GM21515 (cell line): Measurements from ENCODE around the gene CUL2.

ENCODE experiments used
- ATAC-seq: cut with Tn5 transposase; IDR thresholded peaks from one replicate; pipeline ENCODE4 v1.9.1; 2021; ENCODE audit not compliant: unreplicated experiment

Gene CUL2

GRCh38 chr10:35090162-35090954, at the start of gene CUL2:
TSS of gene CUL2 (minus strand) at chr10:35090341. CDS start at chr10:35071317, 19,024 bp downstream.
- ATAC-seq: peak; percentile 95

- peak; percentile 49 for ATAC-seq
Observed at GRCh38 chr10:35136263-35136815, 46.2 kb upstream of the CUL2 start.

GRCh38 chr10:35135861-35136260, 45.7 kb upstream of the CUL2 start:
- no peak for ATAC-seq

- ATAC-seq: no peak
Observed at GRCh38 chr10:35133586-35133985, 43.4 kb upstream of the CUL2 start.

- no peak for ATAC-seq
Observed at GRCh38 chr10:35132727-35133126, 42.6 kb upstream of the CUL2 start.

- no peak for ATAC-seq
Observed at GRCh38 chr10:35130663-35131062, 40.5 kb upstream of the CUL2 start.

GRCh38 chr10:35129185-35129674, 39.1 kb upstream of the CUL2 start:
- ATAC-seq: no peak

- ATAC-seq: peak; percentile 4
Observed at GRCh38 chr10:35127289-35127891, 37.2 kb upstream of the CUL2 start.

- peak; percentile 77 for ATAC-seq
Observed at GRCh38 chr10:35126530-35127288, 36.6 kb upstream of the CUL2 start, which contains the start of gene CREM. TSS of gene CREM (plus strand) at chr10:35126846. CDS start at chr10:35137836, 10,990 bp downstream.

GRCh38 chr10:35126062-35126529, 36.0 kb upstream of the CUL2 start:
- no peak for ATAC-seq

GRCh38 chr10:35124540-35124939, 34.4 kb upstream of the CUL2 start:
- no peak for ATAC-seq

GRCh38 chr10:35119378-35119777, 29.2 kb upstream of the CUL2 start:
- ATAC-seq: no peak

GRCh38 chr10:35112571-35112970, 22.4 kb upstream of the CUL2 start:
- ATAC-seq: no peak

GRCh38 chr10:35103882-35104281, 13.7 kb upstream of the CUL2 start:
- ATAC-seq: no peak

GRCh38 chr10:35097510-35097909, 7.4 kb upstream of the CUL2 start:
- no peak for ATAC-seq

- ATAC-seq: no peak
Observed at GRCh38 chr10:35096312-35096711, 6.2 kb upstream of the CUL2 start.

- ATAC-seq: no peak
Observed at GRCh38 chr10:35092851-35093250, 2.7 kb upstream of the CUL2 start.

GRCh38 chr10:35091994-35092790, 2.1 kb upstream of the CUL2 start:
- no peak for ATAC-seq

- ATAC-seq: peak; percentile 35
Observed at GRCh38 chr10:35089611-35090161, 455 bp downstream of the CUL2 start.

GRCh38 chr10:35083242-35083641, 6.9 kb downstream of the CUL2 start:
- ATAC-seq: no peak
